Measurements from ENCODE around the gene PRKAG3. TPM values are rescaled to one million over a fixed set of nuclear protein-coding genes. Genes with fewer than 3 reads are reported as not detected.

Gene PRKAG3
- total RNA-seq, 1 donor from 2014 or later = not detected

DNA sequence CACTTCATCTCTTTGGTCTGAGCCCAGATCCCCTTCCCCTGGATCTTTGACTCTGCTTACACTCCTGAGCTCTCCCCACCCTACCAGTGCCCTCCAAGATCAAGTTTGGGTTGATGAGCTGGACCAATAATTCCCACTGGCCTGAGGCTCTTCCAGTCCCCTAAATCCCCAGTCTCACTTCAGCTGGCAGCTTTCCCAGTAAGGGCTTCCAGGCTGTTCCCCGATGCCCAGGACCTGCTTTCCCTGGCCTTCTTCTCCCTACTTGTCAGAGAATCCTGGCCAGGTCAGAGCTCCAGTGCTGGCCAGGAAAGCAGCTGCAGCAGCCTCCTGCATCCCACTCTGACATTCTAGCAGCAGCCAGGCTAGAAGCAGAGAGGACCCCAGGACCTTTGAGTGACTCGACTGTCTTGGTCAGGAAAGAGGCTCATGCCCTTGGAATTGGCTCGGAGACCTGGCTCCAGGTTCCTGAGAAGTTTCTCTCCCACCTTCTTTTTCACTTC is 31.5 kb upstream of the PRKAG3 start:
- H3K4me3 Mint-ChIP-seq (ENCODE audit: low read depth) = no peak overlapping the region

DNA sequence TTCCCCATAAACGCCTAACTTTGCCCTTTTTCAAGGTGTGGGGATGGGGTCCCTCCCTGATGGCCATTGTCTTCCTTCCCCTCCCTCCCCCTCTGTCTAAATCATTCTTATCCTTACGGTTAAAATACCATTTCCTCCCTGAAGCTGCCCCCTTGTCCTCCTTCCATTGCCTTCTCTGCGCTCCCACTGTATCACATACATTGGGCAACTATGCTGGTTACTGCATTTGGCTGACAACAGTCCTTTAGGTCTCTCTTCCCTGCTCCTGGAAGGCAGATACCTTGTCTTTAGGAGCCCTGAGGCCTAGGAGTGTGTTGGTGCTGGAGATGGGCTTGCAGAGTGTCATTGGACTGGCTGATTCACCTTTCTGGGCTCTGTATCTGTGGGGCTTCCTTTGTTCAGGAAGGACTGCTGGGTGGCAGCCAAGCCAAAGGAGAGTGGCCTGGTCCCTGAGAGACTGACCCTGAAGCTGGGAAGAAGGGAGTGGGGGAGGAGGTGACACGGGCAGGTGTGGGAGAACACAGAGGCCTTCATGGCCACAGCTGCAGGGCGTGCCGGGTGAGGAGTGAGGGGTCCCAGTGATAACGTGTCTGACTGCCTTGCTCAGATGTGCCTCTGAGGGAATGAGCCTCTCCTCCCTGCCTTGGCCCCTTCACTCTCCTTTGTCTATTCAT is 30.2 kb upstream of the PRKAG3 start:
- Mint-ChIP-seq H3K27me3 (peaks cover 83% of the 10 kb centered on the region), H3K9me3 (ENCODE audit: low read depth) (no peaks in the 10 kb centered on the region), H3K4me3 (ENCODE audit: low read depth) (no peak overlapping the region), H3K27ac (no peak overlapping the region), H3K4me1 (ENCODE audit: low read depth) (peaks cover 11% of the 10 kb centered on the region), H3K36me3 (ENCODE audit: insufficient read depth) (no peaks in the 10 kb centered on the region)
- DNase-seq (ENCODE audit: low spot score, unreplicated experiment) = no peak
- TF ChIP-seq, protein P1, sequence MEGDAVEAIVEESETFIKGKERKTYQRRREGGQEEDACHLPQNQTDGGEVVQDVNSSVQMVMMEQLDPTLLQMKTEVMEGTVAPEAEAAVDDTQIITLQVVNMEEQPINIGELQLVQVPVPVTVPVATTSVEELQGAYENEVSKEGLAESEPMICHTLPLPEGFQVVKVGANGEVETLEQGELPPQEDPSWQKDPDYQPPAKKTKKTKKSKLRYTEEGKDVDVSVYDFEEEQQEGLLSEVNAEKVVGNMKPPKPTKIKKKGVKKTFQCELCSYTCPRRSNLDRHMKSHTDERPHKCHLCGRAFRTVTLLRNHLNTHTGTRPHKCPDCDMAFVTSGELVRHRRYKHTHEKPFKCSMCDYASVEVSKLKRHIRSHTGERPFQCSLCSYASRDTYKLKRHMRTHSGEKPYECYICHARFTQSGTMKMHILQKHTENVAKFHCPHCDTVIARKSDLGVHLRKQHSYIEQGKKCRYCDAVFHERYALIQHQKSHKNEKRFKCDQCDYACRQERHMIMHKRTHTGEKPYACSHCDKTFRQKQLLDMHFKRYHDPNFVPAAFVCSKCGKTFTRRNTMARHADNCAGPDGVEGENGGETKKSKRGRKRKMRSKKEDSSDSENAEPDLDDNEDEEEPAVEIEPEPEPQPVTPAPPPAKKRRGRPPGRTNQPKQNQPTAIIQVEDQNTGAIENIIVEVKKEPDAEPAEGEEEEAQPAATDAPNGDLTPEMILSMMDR (IDR thresholded peaks at IDR 0.05; ENCODE audit: unreplicated experiment) = no peak

More for the DNA sequence above, 31.5 kb upstream of the PRKAG3 start:
- H3K9me3 Mint-ChIP-seq (ENCODE audit: low read depth) = no peaks in the 10 kb centered on the region
- H3K4me1 Mint-ChIP-seq (ENCODE audit: low read depth) = peaks cover 11% of the 10 kb centered on the region
- peaks cover 83% of the 10 kb centered on the region for H3K27me3 Mint-ChIP-seq
- no peaks in the 10 kb centered on the region for H3K36me3 Mint-ChIP-seq (ENCODE audit: insufficient read depth)
- DNase-seq (ENCODE audit: low spot score, unreplicated experiment) = no peak
- TF ChIP-seq, protein P1 (IDR thresholded peaks at IDR 0.05; ENCODE audit: unreplicated experiment) = no peak
- H3K27ac Mint-ChIP-seq = no peak overlapping the region

DNA sequence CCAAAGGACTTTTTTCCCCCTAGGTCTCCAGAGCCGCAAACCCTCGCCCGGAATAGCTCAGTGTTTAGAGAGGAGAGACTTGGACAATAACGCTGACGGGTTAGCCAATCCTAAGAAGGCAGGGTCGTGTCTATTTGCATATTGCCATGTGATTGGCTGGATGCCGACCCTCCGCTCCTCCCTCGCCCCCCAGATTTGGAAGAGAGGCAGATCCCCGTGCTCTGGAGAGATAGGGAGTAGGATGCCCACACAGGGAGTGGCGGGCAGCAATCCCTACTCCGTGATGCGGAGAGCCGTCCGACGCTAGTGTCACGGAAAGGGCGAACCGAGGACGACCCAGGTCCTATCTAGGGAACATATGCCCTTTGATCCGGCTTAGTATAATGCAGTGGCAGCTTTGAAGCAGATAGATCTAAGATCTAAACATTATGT is 29.4 kb upstream of the PRKAG3 start:
- no peak overlapping the region for H3K27ac Mint-ChIP-seq
- H3K4me3 Mint-ChIP-seq (ENCODE audit: low read depth) = peak overlapping the region; percentile 29
- peaks cover 84% of the 10 kb centered on the region for H3K27me3 Mint-ChIP-seq
- DNase-seq (ENCODE audit: low spot score, unreplicated experiment) = no peak
- TF ChIP-seq, protein P1 (IDR thresholded peaks at IDR 0.05; ENCODE audit: unreplicated experiment) = no peak
- peaks cover 11% of the 10 kb centered on the region for H3K4me1 Mint-ChIP-seq (ENCODE audit: low read depth)
- no peaks in the 10 kb centered on the region for H3K36me3 Mint-ChIP-seq (ENCODE audit: insufficient read depth)
- no peaks in the 10 kb centered on the region for H3K9me3 Mint-ChIP-seq (ENCODE audit: low read depth)

DNA sequence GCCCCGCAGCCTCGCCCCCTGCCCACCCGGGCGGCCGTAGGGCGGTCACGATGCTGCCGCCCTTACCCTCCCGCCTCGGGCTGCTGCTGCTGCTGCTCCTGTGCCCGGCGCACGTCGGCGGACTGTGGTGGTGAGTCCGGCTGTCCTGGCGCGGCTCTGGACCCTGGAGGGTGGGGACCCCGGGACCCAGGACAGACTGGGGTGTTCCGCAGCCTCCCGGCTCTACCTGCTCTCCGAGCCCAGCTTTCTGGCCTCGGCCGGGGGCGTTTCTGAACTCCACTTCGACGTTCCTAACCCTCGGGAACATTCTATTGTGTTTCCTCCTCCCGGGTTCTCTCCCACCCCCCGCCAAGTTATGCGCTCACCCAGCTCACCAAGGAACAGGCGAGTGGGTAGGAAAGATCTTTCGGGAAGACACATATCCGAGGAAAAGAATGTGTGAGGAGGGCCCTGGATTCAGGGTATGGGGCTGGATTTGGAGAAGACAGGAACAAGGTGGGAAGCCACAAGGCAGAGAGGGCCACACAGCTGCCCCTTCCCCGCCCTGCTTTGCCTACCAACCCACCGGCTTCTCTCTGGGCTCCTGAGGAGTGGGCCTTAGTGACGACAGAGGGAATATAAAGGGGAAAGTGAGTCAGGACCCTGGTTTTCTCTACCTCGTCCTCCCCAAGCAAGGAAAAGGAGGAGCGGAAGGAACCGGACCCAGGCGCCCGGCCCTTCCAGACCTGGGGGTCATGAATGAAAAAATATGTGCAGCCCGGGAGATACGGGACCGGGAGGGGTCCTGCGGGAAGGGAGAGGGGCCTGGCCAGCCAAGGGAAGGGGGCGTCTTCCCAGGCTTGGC is 28.6 kb upstream of the PRKAG3 start:
- TF ChIP-seq, protein P1 (IDR thresholded peaks at IDR 0.05; ENCODE audit: unreplicated experiment) = no peak

DNA sequence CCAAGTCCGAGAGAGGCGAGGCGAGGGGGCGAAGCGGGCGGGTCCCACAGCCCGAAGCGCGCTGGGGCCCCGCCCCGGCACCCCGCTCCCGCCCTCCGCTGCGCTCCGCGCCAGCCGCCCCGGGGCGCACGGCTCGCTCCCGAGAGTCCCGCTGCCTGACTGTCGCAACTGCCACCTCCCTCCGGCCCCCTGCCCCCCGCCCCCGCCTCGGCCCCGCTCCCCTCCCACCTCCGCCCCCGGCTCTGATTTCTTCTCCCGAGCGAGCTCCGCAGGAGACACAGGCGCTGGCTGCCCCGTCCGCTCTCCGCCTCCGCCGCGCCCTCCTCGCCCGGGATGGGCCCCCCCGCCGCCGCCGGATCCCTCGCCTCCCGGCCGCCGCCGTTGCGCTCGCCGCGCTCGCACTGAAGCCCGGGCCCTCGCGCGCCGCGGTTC is 28.0 kb upstream of the PRKAG3 start, which contains the start of gene WNT6:
TSS of gene WNT6 (plus strand) at position 250 of the 432 bp plus-strand sequence. CDS start 233 bp downstream, outside the sequence.
- TF ChIP-seq, protein P1 (IDR thresholded peaks at IDR 0.05; ENCODE audit: unreplicated experiment) = no peak
- no peaks in the 10 kb centered on the region for H3K9me3 Mint-ChIP-seq (ENCODE audit: low read depth)
- H3K4me3 Mint-ChIP-seq (ENCODE audit: low read depth) = peak within 1 kb of the TSS; percentile 67
- peaks cover 11% of the 10 kb centered on the region for H3K4me1 Mint-ChIP-seq (ENCODE audit: low read depth)
- DNase-seq (ENCODE audit: low spot score, unreplicated experiment) = no peak
- peaks cover 90% of the 10 kb centered on the region for H3K27me3 Mint-ChIP-seq
- H3K36me3 Mint-ChIP-seq (ENCODE audit: insufficient read depth) = no peaks in the 10 kb centered on the region
- no peak within 1 kb of the TSS for H3K27ac Mint-ChIP-seq

More for the DNA sequence above, 28.6 kb upstream of the PRKAG3 start:
- H3K27me3 Mint-ChIP-seq = peaks cover 88% of the 10 kb centered on the region
- H3K4me3 Mint-ChIP-seq (ENCODE audit: low read depth) = peak overlapping the region; percentile 67
- no peaks in the 10 kb centered on the region for H3K36me3 Mint-ChIP-seq (ENCODE audit: insufficient read depth)
- no peak overlapping the region for H3K27ac Mint-ChIP-seq
- DNase-seq (ENCODE audit: low spot score, unreplicated experiment) = no peak
- peaks cover 11% of the 10 kb centered on the region for H3K4me1 Mint-ChIP-seq (ENCODE audit: low read depth)
- H3K9me3 Mint-ChIP-seq (ENCODE audit: low read depth) = no peaks in the 10 kb centered on the region
